IMR-90 (cell line): ENCODE results near the gene CBFA2T3. TPM values are rescaled to one million over a fixed set of nuclear protein-coding genes. Genes with fewer than 3 reads are reported as not detected.

Source experiments
- ATAC-seq: fragments of 200-7000 bp; cut with Tn5 transposase; 2 replicates; pipeline ENCODE4 v1.9.1; 2020; ENCODE audit warnings: low read depth, mild to moderate bottlenecking, moderate library complexity
- BruUV-seq: library from RNA; stranded (reverse); fragments of 400-500 nt; replicated peaks from 2 replicates; lab custom pipeline; 2021; lab: Mats Ljungman, UMichigan
- CTCF ChIA-PET: fragments of 300-600 bp; formaldehyde crosslinking; extraction: SDS; loops from one replicate; lab custom pipeline; 2021; ENCODE audit warnings: antibody characterized with exemption; lab: Yijun Ruan, JAX
- POLR2A ChIA-PET: fragments of 300-600 bp; sonication (Branson Sonifier 250); formaldehyde crosslinking; loops from one replicate; lab custom pipeline; 2022; ENCODE audit warnings: antibody characterized with exemption; ENCODE audit not compliant: unreplicated experiment; lab: Charles Lee
- DNase-seq: peaks from one replicate; pipeline ENCODE4 v3.0.0; 2013
- H2AFZ ChIP-seq: replicated peaks from 2 replicates; pipeline ENCODE3; 2013; ENCODE audit warnings: low read length, mild to moderate bottlenecking; ENCODE audit not compliant: poor library complexity
- H2AK5ac ChIP-seq: 2 replicates; pipeline ENCODE4 v1.6.1; 2013; ENCODE audit warnings: low read depth, low read length, inconsistent platforms
- H2AK9ac ChIP-seq: replicated peaks from 2 replicates; pipeline ENCODE3; 2013; ENCODE audit warnings: mild to moderate bottlenecking, low read depth, low read length, moderate library complexity; ENCODE audit not compliant: poor library complexity
- H2BK120ac ChIP-seq: 2 replicates; pipeline ENCODE4 v1.6.1; 2013; ENCODE audit warnings: low read depth, low read length, inconsistent platforms
- H2BK15ac ChIP-seq: 3 replicates; pipeline ENCODE4 v1.6.1; 2013; ENCODE audit warnings: low read depth, low read length, inconsistent platforms
- H2BK20ac ChIP-seq: 2 replicates; pipeline ENCODE4 v1.6.1; 2013; ENCODE audit warnings: low read depth, mild to moderate bottlenecking, inconsistent platforms, low read length, moderate library complexity
- H2BK5ac ChIP-seq: 2 replicates; pipeline ENCODE4 v1.6.1; 2013; ENCODE audit warnings: mild to moderate bottlenecking, low read depth, low read length, inconsistent platforms; ENCODE audit not compliant: poor library complexity, severe bottlenecking
- H3K14ac ChIP-seq: replicated peaks from 2 replicates; pipeline ENCODE4 v1.6.1; 2013; ENCODE audit warnings: low read depth, low read length, inconsistent platforms
- H3K18ac ChIP-seq: 2 replicates; pipeline ENCODE4 v1.6.1; 2013; ENCODE audit warnings: low read depth, low read length, control low read depth
- H3K23ac ChIP-seq: 2 replicates; pipeline ENCODE4 v1.6.1; 2013; ENCODE audit warnings: low read depth, low read length, inconsistent platforms
- H3K27ac ChIP-seq: 2 replicates; pipeline ENCODE4 v1.5.1; 2013; ENCODE audit warnings: mild to moderate bottlenecking, control low read depth, low read length; ENCODE audit not compliant: insufficient read depth
- H3K27me3 ChIP-seq: 2 replicates; pipeline ENCODE4 v1.6.1; 2013; ENCODE audit warnings: low read length; ENCODE audit not compliant: control insufficient read depth, insufficient read depth
- H3K36me3 ChIP-seq: 2 replicates; pipeline ENCODE4 v1.6.1; 2013; ENCODE audit warnings: low read length, mixed read lengths; ENCODE audit not compliant: control insufficient read depth, insufficient read depth
- H3K4ac ChIP-seq: 2 replicates; pipeline ENCODE4 v1.6.1; 2013; ENCODE audit warnings: low read depth, low read length, inconsistent platforms
- H3K4me1 ChIP-seq: 2 replicates; pipeline ENCODE4 v1.6.1; 2013; ENCODE audit warnings: low read length, mixed read lengths; ENCODE audit not compliant: control insufficient read depth, insufficient read depth
- H3K4me2 ChIP-seq: 2 replicates; pipeline ENCODE4 v1.6.1; 2013; ENCODE audit warnings: low read depth, mild to moderate bottlenecking, control low read depth, low read length, moderate library complexity
- H3K4me3 ChIP-seq: 2 replicates; pipeline ENCODE4 v1.5.1; 2013; ENCODE audit warnings: low read depth, mild to moderate bottlenecking, control low read depth, low read length, moderate library complexity; ENCODE audit not compliant: insufficient read depth
- H3K56ac ChIP-seq: 2 replicates; pipeline ENCODE4 v1.6.1; 2013; ENCODE audit warnings: low read length, inconsistent platforms; ENCODE audit not compliant: insufficient read depth; ENCODE audit errors: extremely low read depth
- H3K79me1 ChIP-seq, 2 experiments: 2 replicates each; pipeline ENCODE4 v1.6.1; 2013; ENCODE audit warnings: low read length in 2 of 2, inconsistent platforms in 1 of 2, low read depth in 1 of 2
- H3K9ac ChIP-seq: 2 replicates; pipeline ENCODE4 v1.6.1; 2013; ENCODE audit warnings: low read depth, low read length, control low read depth
- H3K9me1 ChIP-seq: 2 replicates; pipeline ENCODE4 v1.6.1; 2013; ENCODE audit warnings: low read length, inconsistent platforms; ENCODE audit not compliant: insufficient read depth
- H3K9me3 ChIP-seq: 2 replicates; pipeline ENCODE4 v1.6.1; 2013; ENCODE audit warnings: low read length; ENCODE audit not compliant: control insufficient read depth, insufficient read depth
- H4K20me1 ChIP-seq: 2 replicates; pipeline ENCODE4 v1.6.1; 2013; ENCODE audit warnings: low read length, inconsistent platforms; ENCODE audit not compliant: insufficient read depth
- H4K5ac ChIP-seq: 2 replicates; pipeline ENCODE4 v1.6.1; 2013; ENCODE audit warnings: mild to moderate bottlenecking, low read depth, low read length, control low read depth
- H4K8ac ChIP-seq, 2 experiments: 2 replicates each; pipeline ENCODE4 v1.6.1; 2013; ENCODE audit warnings: low read depth in 2 of 2, low read length in 2 of 2, control low read depth in 1 of 2, inconsistent platforms in 1 of 2
- H4K91ac ChIP-seq: 2 replicates; pipeline ENCODE4 v1.6.1; 2013; ENCODE audit warnings: low read depth, low read length, inconsistent platforms; ENCODE audit not compliant: insufficient read depth
- BHLHE40 ChIP-seq: fragments of 150-350 bp; IDR thresholded peaks from 2 replicates; pipeline ENCODE4 v1.6.1; 2016; ENCODE audit warnings: mild to moderate bottlenecking, low read depth, low read length
- CEBPB ChIP-seq: IDR thresholded peaks from 2 replicates; pipeline ENCODE4 v1.6.1; 2012; ENCODE audit warnings: low read depth, low read length, improper control_type of control experiment
- CHD1 ChIP-seq: IDR thresholded peaks from 2 replicates; pipeline ENCODE4 v1.6.1; 2012; ENCODE audit warnings: low read depth, low read length, improper control_type of control experiment
- FOS ChIP-seq: fragments of 150-350 bp; IDR thresholded peaks from 2 replicates; pipeline ENCODE4 v1.6.1; 2016; ENCODE audit warnings: low read depth, low read length
- MAFK ChIP-seq: IDR thresholded peaks from 2 replicates; pipeline ENCODE4 v1.6.1; 2012; ENCODE audit warnings: low read depth, low read length, improper control_type of control experiment
- MAZ ChIP-seq: IDR thresholded peaks from 2 replicates; pipeline ENCODE4 v1.6.1; 2012; ENCODE audit warnings: low read depth, mild to moderate bottlenecking, low read length, improper control_type of control experiment, moderate library complexity, borderline replicate concordance
- MXI1 ChIP-seq: IDR thresholded peaks from 2 replicates; pipeline ENCODE4 v1.6.1; 2012; ENCODE audit warnings: low read depth, mild to moderate bottlenecking, low read length, moderate library complexity, borderline replicate concordance
- NFE2L2 ChIP-seq: fragments of 150-350 bp; IDR thresholded peaks from 2 replicates; pipeline ENCODE4 v1.6.1; 2016; ENCODE audit warnings: low read depth, mild to moderate bottlenecking, low read length
- POLR2A ChIP-seq: IDR thresholded peaks from 2 replicates; pipeline ENCODE4 v1.6.1; 2012; ENCODE audit warnings: mild to moderate bottlenecking, low read depth, low read length
- RAD21 ChIP-seq: IDR thresholded peaks from 2 replicates; pipeline ENCODE4 v1.6.1; 2012; ENCODE audit warnings: low read length, improper control_type of control experiment
- RCOR1 ChIP-seq: IDR thresholded peaks from 2 replicates; pipeline ENCODE4 v1.6.1; 2012; ENCODE audit warnings: mild to moderate bottlenecking, low read length, improper control_type of control experiment; ENCODE audit not compliant: insufficient replicate concordance
- RFX5 ChIP-seq: IDR thresholded peaks from 2 replicates; pipeline ENCODE4 v1.8.0; 2012; ENCODE audit warnings: low read depth, mild to moderate bottlenecking, low read length, moderate library complexity
- SMC3 ChIP-seq: fragments of 150-350 bp; IDR thresholded peaks from 2 replicates; pipeline ENCODE4 v1.6.1; 2016; ENCODE audit warnings: low read depth, mild to moderate bottlenecking, antibody characterized with exemption, low read length, moderate library complexity
- WGBS, 2 experiments: methylation state at CpG; one replicate each; pipeline versions ENCODE4 v1.1.5 to v1.1.7; 2013; ENCODE audit warnings: missing lambda C conversion rate in 2 of 2; ENCODE audit not compliant: insufficient read length in 1 of 2; ENCODE audit errors: extremely low coverage in 2 of 2; 5-methylcytosine and 5-hydroxymethylcytosine counted together
- dilution Hi-C: fragments of 300-500 bp; cut with HindIII; formaldehyde crosslinking; loops from one replicate; pipeline ENCODE4 v1.14.3; 2018; ENCODE audit warnings: low sequenced_read_pairs; ENCODE audit not compliant: unreplicated experiment
- in situ Hi-C: fragments of 300-500 bp; cut with MboI; formaldehyde crosslinking; loops from 3 replicates; pipeline ENCODE4 v1.14.3; 2019; ENCODE audit warnings: low sequenced_read_pairs, inconsistent platforms, mixed read lengths
- intact Hi-C: fragments of 100-400 bp; cut with micrococcal nuclease; formaldehyde crosslinking; loops from 2 replicates; pipeline ENCODE4 v1.10.0; 2022
- polyA plus RNA-seq, 3 experiments: library from polyadenylated mRNA; depleted of rRNA; stranded (reverse); fragments of >200 nt; gene quantifications; 2 replicates each; pipeline ENCODE4 v1.2.3, GENCODE V29; 2012; ENCODE audit warnings: low replicate concordance in 1 of 3
- total RNA-seq: library from RNA; depleted of rRNA; stranded (reverse); fragments of >200 nt; gene quantifications from 2 replicates; pipeline ENCODE4 v1.2.3, GENCODE V29; 2012
- TF ChIP-seq, protein P1 (sequence below): fragments of 150-350 bp; IDR thresholded peaks from 2 replicates; pipeline ENCODE4 v1.6.1; 2016; ENCODE audit warnings: low read depth, mild to moderate bottlenecking, low read length, moderate library complexity, borderline replicate concordance
- TF ChIP-seq, protein P2 (sequence below): conservative IDR thresholded peaks from 2 replicates; pipeline ENCODE4 v1.5.1; 2012; ENCODE audit warnings: mild to moderate bottlenecking, low read depth, low read length, improper control_type of control experiment

The CBFA2T3 gene
- total and polyA plus RNA-seq, 2 of the 4 experiments (the other 2 are of a cell fraction): not detected

DNA sequence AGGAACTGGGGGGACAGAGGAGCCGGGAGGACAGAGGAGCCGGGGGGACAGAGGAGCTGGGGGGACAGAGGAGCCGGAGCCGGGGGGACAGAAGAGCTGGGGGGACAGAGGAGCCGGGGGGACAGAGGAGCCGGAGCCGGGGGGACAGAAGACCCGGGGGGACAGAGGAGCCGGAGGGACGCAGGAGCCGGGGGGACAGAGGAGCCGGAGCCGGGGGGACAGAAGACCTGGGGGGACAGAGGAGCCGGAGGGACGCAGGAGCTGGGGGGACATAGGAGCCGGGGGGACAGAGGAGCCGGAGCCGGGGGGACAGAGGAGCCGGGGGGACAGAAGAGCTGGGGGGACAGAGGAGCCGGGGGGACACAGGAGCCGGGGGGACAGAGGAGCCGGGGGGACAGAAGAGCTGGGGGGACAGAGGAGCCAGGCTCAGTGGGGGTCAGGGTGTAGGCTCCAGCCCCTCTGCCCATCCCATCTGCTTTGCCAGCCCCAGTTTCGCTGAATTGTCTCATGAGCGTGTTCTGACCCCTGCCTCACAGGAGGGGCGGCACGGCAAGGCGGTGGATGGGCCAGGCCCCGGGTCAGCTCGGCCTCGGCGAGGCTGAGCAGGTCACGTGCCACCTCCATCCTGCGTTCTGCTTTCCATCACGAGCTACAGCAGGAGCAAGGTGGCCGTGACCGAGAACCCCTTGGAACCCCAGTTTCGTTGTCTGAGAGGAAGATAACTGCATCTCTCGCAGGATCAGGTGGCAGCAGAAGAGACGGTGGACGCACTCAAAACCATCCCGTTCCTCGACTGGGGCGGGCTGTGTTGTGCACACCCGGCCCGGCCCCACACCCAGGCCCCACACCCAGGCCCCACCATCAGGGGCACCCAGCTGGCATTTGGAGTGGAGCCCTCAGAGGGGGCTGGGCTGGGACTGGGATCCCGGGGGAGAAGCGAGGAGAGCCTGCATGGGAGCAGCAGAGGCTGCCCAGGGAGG lies 26.1 kb upstream of the CBFA2T3 start:
- H3K36me3 ChIP-seq: no peaks in the 10 kb centered on the region
- no peak overlapping the region for H3K4me2 ChIP-seq
- H2BK120ac ChIP-seq: no peak overlapping the region
- peaks cover 25% of the 10 kb centered on the region for H3K9me3 ChIP-seq
- H2BK5ac ChIP-seq: no peak overlapping the region
- DNase-seq (no peak), ATAC-seq (no peak)
- H3K18ac ChIP-seq: no peak overlapping the region
- H3K56ac ChIP-seq: no peak overlapping the region
- BruUV-seq: no TSS peak
- H2AK5ac ChIP-seq: no peak overlapping the region
- no peak overlapping the region for H2AFZ ChIP-seq
- H3K27ac ChIP-seq: no peak overlapping the region
- POLR2A ChIA-PET: no interaction called here
- no peak overlapping the region for H4K5ac ChIP-seq
- peaks cover 45% of the 10 kb centered on the region for H3K27me3 ChIP-seq
- H3K9me1 ChIP-seq: no peaks in the 10 kb centered on the region
- H3K23ac ChIP-seq: no peak overlapping the region
- 32% methylated on average over 6 of the region's 47 CpGs; no CpG with 5 or more reads in 1 of the 2 experiments for WGBS, 2 experiments
- H3K4me3 ChIP-seq: no peak overlapping the region
- H2BK20ac ChIP-seq: no peak overlapping the region
- H2BK15ac ChIP-seq: no peak overlapping the region
- H2AK9ac ChIP-seq: no peak overlapping the region
- H3K9ac ChIP-seq: no peak overlapping the region
- no peaks in the 10 kb centered on the region for H3K79me1 ChIP-seq
- CTCF ChIA-PET: no interaction called here
- no peak overlapping the region for H3K14ac ChIP-seq
- H4K91ac ChIP-seq: no peak overlapping the region
- no peaks in the 10 kb centered on the region for H3K4me1 ChIP-seq
- H4K8ac ChIP-seq: no peak overlapping the region
- in situ Hi-C loops: no loop called here
- H4K20me1 ChIP-seq: no peaks in the 10 kb centered on the region
- intact Hi-C loops: no loop called here
- dilution Hi-C loops: no loop called here
- no peak overlapping the region for H3K4ac ChIP-seq
- TF ChIP-seq RAD21 (no peak), FOS (no peak), CHD1 (no peak), POLR2A (no peak), SMC3 (no peak), NFE2L2 (no peak), MAZ (no peak), RCOR1 (no peak), BHLHE40 (no peak), MAFK (no peak), MXI1 (no peak), RFX5 (no peak), CEBPB (no peak)
- TF ChIP-seq, protein P1, sequence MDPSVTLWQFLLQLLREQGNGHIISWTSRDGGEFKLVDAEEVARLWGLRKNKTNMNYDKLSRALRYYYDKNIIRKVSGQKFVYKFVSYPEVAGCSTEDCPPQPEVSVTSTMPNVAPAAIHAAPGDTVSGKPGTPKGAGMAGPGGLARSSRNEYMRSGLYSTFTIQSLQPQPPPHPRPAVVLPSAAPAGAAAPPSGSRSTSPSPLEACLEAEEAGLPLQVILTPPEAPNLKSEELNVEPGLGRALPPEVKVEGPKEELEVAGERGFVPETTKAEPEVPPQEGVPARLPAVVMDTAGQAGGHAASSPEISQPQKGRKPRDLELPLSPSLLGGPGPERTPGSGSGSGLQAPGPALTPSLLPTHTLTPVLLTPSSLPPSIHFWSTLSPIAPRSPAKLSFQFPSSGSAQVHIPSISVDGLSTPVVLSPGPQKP: no peak
- TF ChIP-seq, protein P2, sequence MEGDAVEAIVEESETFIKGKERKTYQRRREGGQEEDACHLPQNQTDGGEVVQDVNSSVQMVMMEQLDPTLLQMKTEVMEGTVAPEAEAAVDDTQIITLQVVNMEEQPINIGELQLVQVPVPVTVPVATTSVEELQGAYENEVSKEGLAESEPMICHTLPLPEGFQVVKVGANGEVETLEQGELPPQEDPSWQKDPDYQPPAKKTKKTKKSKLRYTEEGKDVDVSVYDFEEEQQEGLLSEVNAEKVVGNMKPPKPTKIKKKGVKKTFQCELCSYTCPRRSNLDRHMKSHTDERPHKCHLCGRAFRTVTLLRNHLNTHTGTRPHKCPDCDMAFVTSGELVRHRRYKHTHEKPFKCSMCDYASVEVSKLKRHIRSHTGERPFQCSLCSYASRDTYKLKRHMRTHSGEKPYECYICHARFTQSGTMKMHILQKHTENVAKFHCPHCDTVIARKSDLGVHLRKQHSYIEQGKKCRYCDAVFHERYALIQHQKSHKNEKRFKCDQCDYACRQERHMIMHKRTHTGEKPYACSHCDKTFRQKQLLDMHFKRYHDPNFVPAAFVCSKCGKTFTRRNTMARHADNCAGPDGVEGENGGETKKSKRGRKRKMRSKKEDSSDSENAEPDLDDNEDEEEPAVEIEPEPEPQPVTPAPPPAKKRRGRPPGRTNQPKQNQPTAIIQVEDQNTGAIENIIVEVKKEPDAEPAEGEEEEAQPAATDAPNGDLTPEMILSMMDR: no peak
